IMR-90 (cell line): ENCODE measurements around the gene NTM. TPM values are rescaled to one million over a fixed set of nuclear protein-coding genes. Genes with fewer than 3 reads are reported as not detected.

Experiments
- ATAC-seq: fragments of 200-7000 bp; cut with Tn5 transposase; 2 replicates; pipeline ENCODE4 v1.9.1; 2020; ENCODE audit warnings: low read depth, mild to moderate bottlenecking, moderate library complexity
- BruUV-seq: library from RNA; stranded (reverse); fragments of 400-500 nt; replicated peaks from 2 replicates; lab custom pipeline; 2021; lab: Mats Ljungman, UMichigan
- CTCF ChIA-PET: fragments of 300-600 bp; formaldehyde crosslinking; extraction: SDS; loops from one replicate; lab custom pipeline; 2021; ENCODE audit warnings: antibody characterized with exemption; lab: Yijun Ruan, JAX
- POLR2A ChIA-PET: fragments of 300-600 bp; sonication (Branson Sonifier 250); formaldehyde crosslinking; loops from one replicate; lab custom pipeline; 2022; ENCODE audit warnings: antibody characterized with exemption; ENCODE audit not compliant: unreplicated experiment; lab: Charles Lee
- DNase-seq: peaks from one replicate; pipeline ENCODE4 v3.0.0; 2013
- H2AFZ ChIP-seq: replicated peaks from 2 replicates; pipeline ENCODE3; 2013; ENCODE audit warnings: low read length, mild to moderate bottlenecking; ENCODE audit not compliant: poor library complexity
- H2AK5ac ChIP-seq: 2 replicates; pipeline ENCODE4 v1.6.1; 2013; ENCODE audit warnings: low read depth, low read length, inconsistent platforms
- H2AK9ac ChIP-seq: replicated peaks from 2 replicates; pipeline ENCODE3; 2013; ENCODE audit warnings: mild to moderate bottlenecking, low read depth, low read length, moderate library complexity; ENCODE audit not compliant: poor library complexity
- H2BK120ac ChIP-seq: 2 replicates; pipeline ENCODE4 v1.6.1; 2013; ENCODE audit warnings: low read depth, low read length, inconsistent platforms
- H2BK15ac ChIP-seq: 3 replicates; pipeline ENCODE4 v1.6.1; 2013; ENCODE audit warnings: low read depth, low read length, inconsistent platforms
- H2BK20ac ChIP-seq: 2 replicates; pipeline ENCODE4 v1.6.1; 2013; ENCODE audit warnings: low read depth, mild to moderate bottlenecking, inconsistent platforms, low read length, moderate library complexity
- H2BK5ac ChIP-seq: 2 replicates; pipeline ENCODE4 v1.6.1; 2013; ENCODE audit warnings: mild to moderate bottlenecking, low read depth, low read length, inconsistent platforms; ENCODE audit not compliant: poor library complexity, severe bottlenecking
- H3K14ac ChIP-seq: replicated peaks from 2 replicates; pipeline ENCODE4 v1.6.1; 2013; ENCODE audit warnings: low read depth, low read length, inconsistent platforms
- H3K18ac ChIP-seq: 2 replicates; pipeline ENCODE4 v1.6.1; 2013; ENCODE audit warnings: low read depth, low read length, control low read depth
- H3K23ac ChIP-seq: 2 replicates; pipeline ENCODE4 v1.6.1; 2013; ENCODE audit warnings: low read depth, low read length, inconsistent platforms
- H3K27ac ChIP-seq: 2 replicates; pipeline ENCODE4 v1.5.1; 2013; ENCODE audit warnings: mild to moderate bottlenecking, control low read depth, low read length; ENCODE audit not compliant: insufficient read depth
- H3K27me3 ChIP-seq: 2 replicates; pipeline ENCODE4 v1.6.1; 2013; ENCODE audit warnings: low read length; ENCODE audit not compliant: control insufficient read depth, insufficient read depth
- H3K36me3 ChIP-seq: 2 replicates; pipeline ENCODE4 v1.6.1; 2013; ENCODE audit warnings: low read length, mixed read lengths; ENCODE audit not compliant: control insufficient read depth, insufficient read depth
- H3K4ac ChIP-seq: 2 replicates; pipeline ENCODE4 v1.6.1; 2013; ENCODE audit warnings: low read depth, low read length, inconsistent platforms
- H3K4me1 ChIP-seq: 2 replicates; pipeline ENCODE4 v1.6.1; 2013; ENCODE audit warnings: low read length, mixed read lengths; ENCODE audit not compliant: control insufficient read depth, insufficient read depth
- H3K4me2 ChIP-seq: 2 replicates; pipeline ENCODE4 v1.6.1; 2013; ENCODE audit warnings: low read depth, mild to moderate bottlenecking, control low read depth, low read length, moderate library complexity
- H3K4me3 ChIP-seq: 2 replicates; pipeline ENCODE4 v1.5.1; 2013; ENCODE audit warnings: low read depth, mild to moderate bottlenecking, control low read depth, low read length, moderate library complexity; ENCODE audit not compliant: insufficient read depth
- H3K56ac ChIP-seq: 2 replicates; pipeline ENCODE4 v1.6.1; 2013; ENCODE audit warnings: low read length, inconsistent platforms; ENCODE audit not compliant: insufficient read depth; ENCODE audit errors: extremely low read depth
- H3K79me1 ChIP-seq, 2 experiments: 2 replicates each; pipeline ENCODE4 v1.6.1; 2013; ENCODE audit warnings: low read length in 2 of 2, inconsistent platforms in 1 of 2, low read depth in 1 of 2
- H3K9ac ChIP-seq: 2 replicates; pipeline ENCODE4 v1.6.1; 2013; ENCODE audit warnings: low read depth, low read length, control low read depth
- H3K9me1 ChIP-seq: 2 replicates; pipeline ENCODE4 v1.6.1; 2013; ENCODE audit warnings: low read length, inconsistent platforms; ENCODE audit not compliant: insufficient read depth
- H3K9me3 ChIP-seq: 2 replicates; pipeline ENCODE4 v1.6.1; 2013; ENCODE audit warnings: low read length; ENCODE audit not compliant: control insufficient read depth, insufficient read depth
- H4K20me1 ChIP-seq: 2 replicates; pipeline ENCODE4 v1.6.1; 2013; ENCODE audit warnings: low read length, inconsistent platforms; ENCODE audit not compliant: insufficient read depth
- H4K5ac ChIP-seq: 2 replicates; pipeline ENCODE4 v1.6.1; 2013; ENCODE audit warnings: mild to moderate bottlenecking, low read depth, low read length, control low read depth
- H4K8ac ChIP-seq, 2 experiments: 2 replicates each; pipeline ENCODE4 v1.6.1; 2013; ENCODE audit warnings: low read depth in 2 of 2, low read length in 2 of 2, control low read depth in 1 of 2, inconsistent platforms in 1 of 2
- H4K91ac ChIP-seq: 2 replicates; pipeline ENCODE4 v1.6.1; 2013; ENCODE audit warnings: low read depth, low read length, inconsistent platforms; ENCODE audit not compliant: insufficient read depth
- BHLHE40 ChIP-seq: fragments of 150-350 bp; IDR thresholded peaks from 2 replicates; pipeline ENCODE4 v1.6.1; 2016; ENCODE audit warnings: mild to moderate bottlenecking, low read depth, low read length
- CEBPB ChIP-seq: IDR thresholded peaks from 2 replicates; pipeline ENCODE4 v1.6.1; 2012; ENCODE audit warnings: low read depth, low read length, improper control_type of control experiment
- CHD1 ChIP-seq: IDR thresholded peaks from 2 replicates; pipeline ENCODE4 v1.6.1; 2012; ENCODE audit warnings: low read depth, low read length, improper control_type of control experiment
- FOS ChIP-seq: fragments of 150-350 bp; IDR thresholded peaks from 2 replicates; pipeline ENCODE4 v1.6.1; 2016; ENCODE audit warnings: low read depth, low read length
- MAFK ChIP-seq: IDR thresholded peaks from 2 replicates; pipeline ENCODE4 v1.6.1; 2012; ENCODE audit warnings: low read depth, low read length, improper control_type of control experiment
- MAZ ChIP-seq: IDR thresholded peaks from 2 replicates; pipeline ENCODE4 v1.6.1; 2012; ENCODE audit warnings: low read depth, mild to moderate bottlenecking, low read length, improper control_type of control experiment, moderate library complexity, borderline replicate concordance
- MXI1 ChIP-seq: IDR thresholded peaks from 2 replicates; pipeline ENCODE4 v1.6.1; 2012; ENCODE audit warnings: low read depth, mild to moderate bottlenecking, low read length, moderate library complexity, borderline replicate concordance
- NFE2L2 ChIP-seq: fragments of 150-350 bp; IDR thresholded peaks from 2 replicates; pipeline ENCODE4 v1.6.1; 2016; ENCODE audit warnings: low read depth, mild to moderate bottlenecking, low read length
- POLR2A ChIP-seq: IDR thresholded peaks from 2 replicates; pipeline ENCODE4 v1.6.1; 2012; ENCODE audit warnings: mild to moderate bottlenecking, low read depth, low read length
- RAD21 ChIP-seq: IDR thresholded peaks from 2 replicates; pipeline ENCODE4 v1.6.1; 2012; ENCODE audit warnings: low read length, improper control_type of control experiment
- RCOR1 ChIP-seq: IDR thresholded peaks from 2 replicates; pipeline ENCODE4 v1.6.1; 2012; ENCODE audit warnings: mild to moderate bottlenecking, low read length, improper control_type of control experiment; ENCODE audit not compliant: insufficient replicate concordance
- RFX5 ChIP-seq: IDR thresholded peaks from 2 replicates; pipeline ENCODE4 v1.8.0; 2012; ENCODE audit warnings: low read depth, mild to moderate bottlenecking, low read length, moderate library complexity
- SMC3 ChIP-seq: fragments of 150-350 bp; IDR thresholded peaks from 2 replicates; pipeline ENCODE4 v1.6.1; 2016; ENCODE audit warnings: low read depth, mild to moderate bottlenecking, antibody characterized with exemption, low read length, moderate library complexity
- dilution Hi-C: fragments of 300-500 bp; cut with HindIII; formaldehyde crosslinking; loops from one replicate; pipeline ENCODE4 v1.14.3; 2018; ENCODE audit warnings: low sequenced_read_pairs; ENCODE audit not compliant: unreplicated experiment
- in situ Hi-C: fragments of 300-500 bp; cut with MboI; formaldehyde crosslinking; loops from 3 replicates; pipeline ENCODE4 v1.14.3; 2019; ENCODE audit warnings: low sequenced_read_pairs, inconsistent platforms, mixed read lengths
- intact Hi-C: fragments of 100-400 bp; cut with micrococcal nuclease; formaldehyde crosslinking; loops from 2 replicates; pipeline ENCODE4 v1.10.0; 2022
- polyA plus RNA-seq, 3 experiments: library from polyadenylated mRNA; depleted of rRNA; stranded (reverse); fragments of >200 nt; gene quantifications; 2 replicates each; pipeline ENCODE4 v1.2.3, GENCODE V29; 2012; ENCODE audit warnings: low replicate concordance in 1 of 3
- total RNA-seq: library from RNA; depleted of rRNA; stranded (reverse); fragments of >200 nt; gene quantifications from 2 replicates; pipeline ENCODE4 v1.2.3, GENCODE V29; 2012
- TF ChIP-seq, protein P1 (sequence below): fragments of 150-350 bp; IDR thresholded peaks from 2 replicates; pipeline ENCODE4 v1.6.1; 2016; ENCODE audit warnings: low read depth, mild to moderate bottlenecking, low read length, moderate library complexity, borderline replicate concordance
- TF ChIP-seq, protein P2 (sequence below): fragments of 150-350 bp; IDR thresholded peaks from 2 replicates; pipeline ENCODE4 v1.6.1; 2017; ENCODE audit warnings: mild to moderate bottlenecking, antibody characterized with exemption, low read length, low read depth
- TF ChIP-seq, protein P3 (sequence below): conservative IDR thresholded peaks from 2 replicates; pipeline ENCODE4 v1.5.1; 2012; ENCODE audit warnings: mild to moderate bottlenecking, low read depth, low read length, improper control_type of control experiment

The NTM gene
- total and polyA plus RNA-seq, 2 of the 4 experiments (the other 2 are of a cell fraction), result 19.5 to 25.5 TPM

DNA sequence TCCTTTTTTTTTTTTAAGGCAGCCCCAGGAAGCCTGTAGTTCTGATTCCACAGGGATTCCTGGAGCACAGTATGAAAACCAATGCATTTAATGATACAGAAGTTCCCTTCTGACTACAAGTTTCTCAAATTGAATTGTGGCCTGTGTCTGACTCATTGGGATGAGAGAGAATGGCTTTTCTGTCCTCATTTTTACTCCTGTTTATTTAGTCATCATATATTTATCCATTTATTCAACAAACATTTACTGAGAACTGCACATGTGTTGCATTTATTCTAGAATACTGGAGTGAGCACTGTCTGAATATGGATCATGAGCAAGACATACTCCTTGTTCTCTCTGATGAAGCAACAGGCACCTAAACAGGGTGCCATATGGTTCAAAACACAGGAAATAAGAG, 231.2 kb downstream of the NTM start:
- H2AK5ac ChIP-seq, result no peak overlapping the region
- in situ Hi-C loops (no loop called here), dilution Hi-C loops (no loop called here), intact Hi-C loops (no loop called here)
- H2AFZ ChIP-seq, result no peak overlapping the region
- H3K9me1 ChIP-seq, result no peaks in the 10 kb centered on the region
- no peak overlapping the region for H3K9ac ChIP-seq
- H3K18ac ChIP-seq, result no peak overlapping the region
- H3K23ac ChIP-seq, result no peak overlapping the region
- ChIA-PET CTCF (no interaction called here), POLR2A (no interaction called here)
- H3K14ac ChIP-seq, result no peak overlapping the region
- no peak overlapping the region for H3K56ac ChIP-seq
- no peak overlapping the region for H2BK15ac ChIP-seq
- ATAC-seq, result no peak
- H4K8ac ChIP-seq, result no peak overlapping the region
- H2BK5ac ChIP-seq, result no peak overlapping the region
- no peak overlapping the region for H3K4me2 ChIP-seq
- no peaks in the 10 kb centered on the region for H3K27me3 ChIP-seq
- H3K4me3 ChIP-seq, result no peak overlapping the region
- H3K4me1 ChIP-seq, result no peaks in the 10 kb centered on the region
- H4K91ac ChIP-seq, result no peak overlapping the region
- H2BK120ac ChIP-seq, result no peak overlapping the region
- no peak overlapping the region for H3K4ac ChIP-seq
- no peak overlapping the region for H2AK9ac ChIP-seq
- H3K36me3 ChIP-seq, result no peaks in the 10 kb centered on the region
- H3K9me3 ChIP-seq, result no peaks in the 10 kb centered on the region
- H2BK20ac ChIP-seq, result no peak overlapping the region
- no peaks in the 10 kb centered on the region for H4K20me1 ChIP-seq
- no peak overlapping the region for H4K5ac ChIP-seq
- no peak for DNase-seq
- TF ChIP-seq FOS (no peak), MAFK (no peak), SMC3 (no peak), BHLHE40 (no peak), MAZ (no peak), MXI1 (no peak), RCOR1 (no peak), RAD21 (no peak), RFX5 (no peak), NFE2L2 (no peak), CHD1 (no peak), CEBPB (no peak), POLR2A (no peak)
- TF ChIP-seq, protein P1, sequence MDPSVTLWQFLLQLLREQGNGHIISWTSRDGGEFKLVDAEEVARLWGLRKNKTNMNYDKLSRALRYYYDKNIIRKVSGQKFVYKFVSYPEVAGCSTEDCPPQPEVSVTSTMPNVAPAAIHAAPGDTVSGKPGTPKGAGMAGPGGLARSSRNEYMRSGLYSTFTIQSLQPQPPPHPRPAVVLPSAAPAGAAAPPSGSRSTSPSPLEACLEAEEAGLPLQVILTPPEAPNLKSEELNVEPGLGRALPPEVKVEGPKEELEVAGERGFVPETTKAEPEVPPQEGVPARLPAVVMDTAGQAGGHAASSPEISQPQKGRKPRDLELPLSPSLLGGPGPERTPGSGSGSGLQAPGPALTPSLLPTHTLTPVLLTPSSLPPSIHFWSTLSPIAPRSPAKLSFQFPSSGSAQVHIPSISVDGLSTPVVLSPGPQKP, result no peak
- TF ChIP-seq, protein P2, sequence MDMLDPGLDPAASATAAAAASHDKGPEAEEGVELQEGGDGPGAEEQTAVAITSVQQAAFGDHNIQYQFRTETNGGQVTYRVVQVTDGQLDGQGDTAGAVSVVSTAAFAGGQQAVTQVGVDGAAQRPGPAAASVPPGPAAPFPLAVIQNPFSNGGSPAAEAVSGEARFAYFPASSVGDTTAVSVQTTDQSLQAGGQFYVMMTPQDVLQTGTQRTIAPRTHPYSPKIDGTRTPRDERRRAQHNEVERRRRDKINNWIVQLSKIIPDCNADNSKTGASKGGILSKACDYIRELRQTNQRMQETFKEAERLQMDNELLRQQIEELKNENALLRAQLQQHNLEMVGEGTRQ, result no peak
- TF ChIP-seq, protein P3, sequence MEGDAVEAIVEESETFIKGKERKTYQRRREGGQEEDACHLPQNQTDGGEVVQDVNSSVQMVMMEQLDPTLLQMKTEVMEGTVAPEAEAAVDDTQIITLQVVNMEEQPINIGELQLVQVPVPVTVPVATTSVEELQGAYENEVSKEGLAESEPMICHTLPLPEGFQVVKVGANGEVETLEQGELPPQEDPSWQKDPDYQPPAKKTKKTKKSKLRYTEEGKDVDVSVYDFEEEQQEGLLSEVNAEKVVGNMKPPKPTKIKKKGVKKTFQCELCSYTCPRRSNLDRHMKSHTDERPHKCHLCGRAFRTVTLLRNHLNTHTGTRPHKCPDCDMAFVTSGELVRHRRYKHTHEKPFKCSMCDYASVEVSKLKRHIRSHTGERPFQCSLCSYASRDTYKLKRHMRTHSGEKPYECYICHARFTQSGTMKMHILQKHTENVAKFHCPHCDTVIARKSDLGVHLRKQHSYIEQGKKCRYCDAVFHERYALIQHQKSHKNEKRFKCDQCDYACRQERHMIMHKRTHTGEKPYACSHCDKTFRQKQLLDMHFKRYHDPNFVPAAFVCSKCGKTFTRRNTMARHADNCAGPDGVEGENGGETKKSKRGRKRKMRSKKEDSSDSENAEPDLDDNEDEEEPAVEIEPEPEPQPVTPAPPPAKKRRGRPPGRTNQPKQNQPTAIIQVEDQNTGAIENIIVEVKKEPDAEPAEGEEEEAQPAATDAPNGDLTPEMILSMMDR, result no peak
- no peaks in the 10 kb centered on the region for H3K79me1 ChIP-seq
- BruUV-seq, result no TSS peak
- H3K27ac ChIP-seq, result no peak overlapping the region
